Choroid plexus epithelial cell (primary cell): ENCODE data around the gene CDH22.

Experiments used
- DNase-seq: peaks from one replicate; pipeline ENCODE4 v3.0.0-alpha.2; 2010; ENCODE audit warnings: low read depth
- H3K4me3 ChIP-seq: 2 replicates; pipeline ENCODE4 v1.5.1; 2011; ENCODE audit warnings: low read depth, mild to moderate bottlenecking, control low read depth, low read length, moderate library complexity
- CTCF ChIP-seq: conservative IDR thresholded peaks from 2 replicates; pipeline ENCODE4 v1.5.1; 2011; ENCODE audit warnings: low read depth, mild to moderate bottlenecking, control low read depth, inconsistent platforms, low read length, moderate library complexity

Gene CDH22

GRCh38 chr20:46268662-46269061 is 39.6 kb downstream of the CDH22 start:
- no peak for DNase-seq
- no peak for TF ChIP-seq CTCF
- H3K4me3 ChIP-seq = no peak overlapping the region

GRCh38 chr20:46268131-46268614 is 40.1 kb downstream of the CDH22 start:
- no peak overlapping the region for H3K4me3 ChIP-seq
- no peak for TF ChIP-seq CTCF
- peak; percentile 10 for DNase-seq

- DNase-seq = peak; percentile 4
- H3K4me3 ChIP-seq = no peak overlapping the region
- TF ChIP-seq CTCF = no peak
Measured at GRCh38 chr20:46267108-46268105, 40.9 kb downstream of the CDH22 start.

- DNase-seq = no peak
- no peak overlapping the region for H3K4me3 ChIP-seq
- TF ChIP-seq CTCF = no peak
Measured at GRCh38 chr20:46265539-46265938, 42.8 kb downstream of the CDH22 start.

GRCh38 chr20:46264391-46265266 is 43.7 kb downstream of the CDH22 start:
- H3K4me3 ChIP-seq = no peak overlapping the region
- no peak for DNase-seq
- no peak for TF ChIP-seq CTCF

- DNase-seq = no peak
- no peak overlapping the region for H3K4me3 ChIP-seq
- no peak for TF ChIP-seq CTCF
Measured at GRCh38 chr20:46261456-46262253, 46.6 kb downstream of the CDH22 start.
